HG03139 (cell line): ENCODE data around the gene TPPP.
"Not testable (repeated sequence)": the region's sequence is repeated elsewhere in the genome, so short reads cannot be mapped to it uniquely, and the experiment has no call there.

Source experiments
- ATAC-seq: cut with Tn5 transposase; IDR thresholded peaks from one replicate; pipeline ENCODE4 v1.9.1; 2021; ENCODE audit not compliant: unreplicated experiment

TPPP gene

GRCh38 chr5:695475-695874 is 2.3 kb upstream of the TPPP start:
- not testable (repeated sequence) for ATAC-seq

DNA sequence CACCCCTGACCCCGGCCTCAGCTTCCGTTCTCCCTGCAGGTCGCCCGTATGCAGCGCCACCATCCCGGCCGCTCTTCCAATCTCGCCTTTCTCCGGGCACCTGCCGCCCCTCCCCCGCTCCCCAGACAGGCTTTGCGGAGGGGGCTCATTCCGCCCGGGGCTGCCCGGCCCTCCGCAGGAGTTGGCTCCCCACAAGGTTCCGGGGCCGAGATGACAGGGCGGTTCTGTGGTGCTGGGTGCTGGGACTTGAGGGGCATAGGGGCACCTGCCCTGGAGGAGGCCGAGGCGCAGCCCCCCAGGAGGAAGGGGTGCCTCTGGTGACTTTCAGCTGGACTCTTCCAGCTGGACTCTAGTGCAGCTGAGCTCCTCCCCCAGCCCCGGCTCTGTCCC is 885 bp upstream of the TPPP start:
- ATAC-seq = peak; percentile 21

DNA sequence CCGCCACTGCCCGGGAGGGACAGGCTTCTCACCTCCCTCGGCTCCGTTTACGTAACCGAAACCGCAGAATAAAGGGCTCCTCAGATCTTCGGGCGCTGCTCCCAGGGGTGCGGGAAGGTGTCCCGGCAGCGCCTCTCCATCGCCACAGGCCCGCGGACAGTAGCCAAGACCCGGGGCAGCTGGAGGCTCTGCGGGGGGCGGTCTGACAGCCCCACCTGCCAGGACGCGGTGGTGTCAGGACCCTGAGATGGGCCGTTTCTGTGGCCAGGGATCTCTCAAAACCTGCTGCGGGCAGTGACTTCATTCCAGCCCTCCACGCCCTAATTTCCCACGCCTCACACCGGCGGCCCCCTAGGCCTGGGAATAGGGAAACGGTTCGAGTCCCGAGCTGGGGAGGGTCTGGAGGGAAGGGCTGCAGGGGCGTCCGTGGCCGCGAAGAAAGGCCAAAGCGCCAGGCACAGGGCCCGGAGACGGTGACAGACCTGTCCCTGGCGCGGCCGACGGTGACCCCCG is 567 bp downstream of the TPPP start:
- ATAC-seq = not testable (repeated sequence)

GRCh38 chr5:691817-692528 is 1.2 kb downstream of the TPPP start:
- ATAC-seq = no peak

DNA sequence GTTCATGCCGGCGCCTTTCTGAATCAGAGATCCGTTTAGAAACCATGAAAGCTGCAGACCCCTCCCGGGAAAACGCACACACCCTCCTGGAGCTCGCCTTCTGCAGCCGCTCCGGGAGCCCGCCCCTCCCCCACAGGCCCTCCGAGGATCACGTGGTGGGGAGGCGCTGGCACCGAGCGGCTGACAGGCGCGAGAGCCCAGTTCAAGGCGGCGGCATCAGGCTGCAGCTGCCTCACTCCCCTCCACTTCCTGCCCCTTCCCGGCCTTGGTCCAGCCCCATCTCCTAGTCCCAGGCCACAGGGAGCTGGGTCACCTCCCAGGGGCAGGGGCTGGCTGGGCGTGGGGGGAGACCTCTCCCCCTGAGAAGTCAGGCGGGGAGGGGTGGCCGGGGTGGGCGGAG is 2.1 kb downstream of the TPPP start:
- not testable (repeated sequence) for ATAC-seq

DNA sequence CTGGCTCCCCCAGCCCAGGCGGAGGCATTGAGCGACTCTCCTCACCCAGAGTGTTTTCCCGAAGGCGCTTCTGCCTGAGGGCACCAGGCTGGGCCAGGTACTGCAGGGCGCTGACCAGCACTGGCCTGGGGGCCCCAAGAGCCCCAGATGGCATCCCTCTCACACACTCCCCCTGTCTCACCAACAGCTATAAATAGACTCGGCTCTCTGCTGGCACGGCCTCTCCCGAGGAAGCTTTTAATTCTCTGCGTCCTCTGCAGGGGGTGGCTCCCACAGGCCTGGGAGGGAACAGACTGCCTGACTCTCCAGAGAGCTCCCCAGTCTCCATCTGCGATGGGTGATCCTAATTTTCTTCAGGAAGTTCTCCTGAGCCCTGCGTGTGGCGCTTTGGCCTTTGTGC is 2.9 kb downstream of the TPPP start:
- ATAC-seq = not testable (repeated sequence)

DNA sequence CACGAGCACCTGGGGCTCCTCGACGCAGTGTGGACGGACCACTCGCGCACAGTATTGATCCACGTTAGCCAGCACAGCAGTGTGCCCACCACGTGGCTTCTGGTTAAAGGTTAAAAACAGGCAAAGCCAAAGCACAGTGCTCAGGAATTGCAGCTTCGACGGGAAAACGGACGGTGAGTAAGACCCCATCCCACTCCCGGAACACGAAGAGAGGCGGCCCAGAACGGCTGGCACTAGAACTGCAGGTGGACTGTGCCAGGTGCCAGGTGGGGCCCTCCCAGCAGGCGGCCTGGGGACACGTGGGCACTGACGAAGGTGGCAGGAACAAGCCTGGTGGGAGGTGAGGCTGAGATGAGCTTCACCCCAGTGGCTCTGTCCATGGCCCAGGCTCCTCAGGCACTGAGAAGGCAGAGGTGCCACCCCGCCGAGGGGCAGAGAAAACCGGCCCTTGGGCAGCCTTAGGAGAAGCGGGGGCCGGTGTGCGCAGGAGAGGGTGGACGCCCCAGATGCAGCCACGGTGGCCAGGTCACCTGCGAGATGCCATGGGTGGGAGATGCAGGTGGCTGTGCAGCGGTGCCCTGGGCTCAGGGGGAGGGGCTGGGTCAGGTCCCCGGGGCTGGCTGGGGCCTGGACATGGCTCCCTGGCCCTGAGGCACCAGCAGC is 4.7 kb downstream of the TPPP start:
- ATAC-seq = not testable (repeated sequence)

DNA sequence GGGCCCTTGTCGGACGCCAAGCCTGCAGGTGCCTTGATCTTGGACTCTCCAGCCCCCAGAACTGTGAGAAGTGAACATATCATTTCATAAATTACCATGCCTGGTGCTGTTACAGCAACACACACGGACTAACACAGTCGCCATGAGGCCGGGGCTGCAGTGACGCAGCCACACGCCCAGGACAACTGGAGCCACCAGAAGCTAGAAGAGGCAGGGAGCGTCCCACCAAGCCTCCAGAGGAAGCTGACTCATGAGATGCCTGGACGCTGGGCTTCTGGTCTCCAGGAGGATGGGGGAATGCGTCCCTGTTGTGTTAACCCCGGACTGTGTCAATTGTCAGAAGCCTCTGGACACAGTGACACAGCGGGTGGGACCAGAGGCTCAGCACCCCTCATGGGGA is 6.2 kb downstream of the TPPP start:
- ATAC-seq = not testable (repeated sequence)

DNA sequence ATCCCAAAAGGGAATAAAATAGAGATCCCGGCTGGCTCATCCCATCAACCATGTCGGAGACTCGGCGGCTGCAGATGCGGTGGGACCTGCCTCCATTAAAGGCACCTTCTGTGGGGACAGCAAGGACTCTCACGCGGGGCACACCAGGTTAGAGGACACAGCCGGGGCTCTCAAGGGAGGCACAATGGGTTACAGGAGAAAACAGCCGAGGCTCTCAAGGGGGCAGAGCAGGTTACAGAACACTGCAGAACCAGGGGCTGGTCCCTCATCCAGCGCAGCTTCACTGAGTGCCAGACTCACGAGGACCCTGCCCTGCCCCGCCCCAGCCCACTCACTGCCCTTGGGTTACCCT is 7.0 kb downstream of the TPPP start:
- ATAC-seq = not testable (repeated sequence)

DNA sequence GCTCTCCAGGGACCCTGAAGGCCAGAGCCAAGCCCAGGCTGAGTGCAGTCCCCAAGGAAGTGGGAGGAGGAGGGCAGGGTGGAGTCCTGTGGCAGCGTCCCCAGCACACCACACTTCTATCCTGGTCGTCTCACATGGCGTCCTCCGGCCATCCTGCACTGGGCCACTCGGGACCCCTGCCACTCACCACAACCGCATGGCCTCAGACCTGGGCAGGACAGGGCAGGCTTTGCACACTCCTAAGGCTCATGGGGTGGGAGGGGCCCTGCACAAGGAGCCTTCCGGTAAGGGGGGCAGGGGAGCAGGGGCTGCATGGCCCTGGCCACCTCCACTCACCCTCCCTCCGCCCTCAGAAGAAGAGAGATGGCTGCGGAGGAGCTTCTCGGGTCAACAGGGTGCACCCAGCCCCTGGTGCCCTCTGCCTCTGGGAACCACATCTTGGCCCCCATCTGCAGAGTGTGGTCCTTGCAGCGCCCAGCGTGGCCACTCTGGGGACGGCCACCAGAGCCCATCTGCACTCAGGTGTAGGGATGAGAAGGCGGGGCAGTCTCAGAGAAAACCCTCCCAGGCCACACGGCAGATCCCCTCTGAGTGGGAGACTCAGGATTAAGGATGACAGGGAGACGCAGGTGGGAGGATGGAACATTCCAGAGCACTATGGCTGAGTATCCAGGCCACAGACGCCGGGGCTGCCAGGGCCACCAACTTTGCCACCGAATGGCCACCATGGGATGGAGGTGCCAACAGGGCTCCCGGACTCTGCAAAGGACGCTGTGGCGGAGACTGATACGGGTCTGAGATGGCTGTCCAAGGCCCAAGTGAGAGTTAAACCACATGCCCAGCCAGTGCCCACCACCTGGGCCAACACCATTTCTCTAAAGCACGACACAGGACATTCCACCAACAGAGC is 7.6 kb downstream of the TPPP start:
- ATAC-seq = no peak

DNA sequence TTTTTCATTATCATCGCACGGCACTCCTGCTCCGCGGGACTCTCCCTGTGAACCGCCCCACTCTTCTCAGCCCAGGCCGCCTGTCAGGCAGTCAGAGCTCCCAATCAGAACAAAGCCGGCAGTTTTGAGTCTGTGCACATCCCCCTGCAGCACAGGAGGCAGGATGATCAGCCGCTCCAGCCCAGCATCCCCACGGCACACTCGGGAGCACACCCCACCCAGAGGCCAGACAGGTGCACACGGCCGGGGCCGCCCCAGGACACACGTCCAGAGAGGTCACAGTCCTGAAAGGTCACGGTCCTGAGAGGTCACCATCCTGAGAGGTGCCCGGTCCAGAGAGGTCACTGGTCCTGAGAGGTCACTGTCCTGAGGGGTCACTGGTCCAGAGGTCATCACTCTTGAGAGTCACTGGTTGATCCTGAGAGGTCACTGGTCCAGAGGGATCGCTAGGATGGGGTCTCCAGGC is 8.4 kb downstream of the TPPP start:
- no peak for ATAC-seq

GRCh38 chr5:683551-684481 is 9.3 kb downstream of the TPPP start:
- no peak for ATAC-seq

DNA sequence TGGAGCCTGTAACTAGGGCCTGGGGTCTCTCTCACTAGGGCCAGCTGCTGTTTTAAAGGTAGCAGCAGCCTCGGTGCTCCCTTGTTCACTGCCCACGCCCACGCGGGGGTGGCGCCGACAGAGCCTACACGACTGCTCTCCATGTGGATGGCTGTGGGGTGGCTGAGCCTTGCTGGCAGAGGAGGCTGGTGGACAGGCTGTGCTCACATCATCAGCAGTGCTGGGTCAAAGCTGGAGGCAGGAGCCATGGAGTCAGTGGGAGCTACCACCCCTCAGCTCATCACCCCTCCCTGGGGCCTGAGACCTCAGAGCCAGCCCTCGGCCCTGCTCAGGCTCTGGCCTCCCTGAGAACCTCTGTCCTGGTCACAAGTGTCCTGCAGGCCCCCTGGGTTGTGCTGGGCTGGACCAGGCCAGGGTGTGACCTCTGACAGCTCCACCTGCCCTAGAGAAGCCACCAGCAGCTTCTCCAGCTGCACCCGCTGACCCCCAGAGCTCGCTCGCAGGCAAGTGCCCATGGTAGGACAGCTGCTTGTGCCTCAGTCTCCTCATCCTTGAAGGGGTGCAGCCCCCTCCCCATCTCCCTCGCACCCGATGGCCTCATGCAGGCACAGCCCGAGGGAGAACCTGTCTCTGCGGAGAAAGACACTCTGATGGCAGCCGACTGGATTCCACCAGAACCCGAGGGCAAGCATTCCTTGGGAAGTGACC is 10.3 kb downstream of the TPPP start:
- ATAC-seq = not testable (repeated sequence)

GRCh38 chr5:682216-682615 is 10.9 kb downstream of the TPPP start:
- not testable (repeated sequence) for ATAC-seq

- not testable (repeated sequence) for ATAC-seq
Measured at GRCh38 chr5:681317-682191, 11.6 kb downstream of the TPPP start.

- not testable (repeated sequence) for ATAC-seq
Measured at GRCh38 chr5:680836-681235, 12.3 kb downstream of the TPPP start.

- ATAC-seq = not testable (repeated sequence)
Measured at GRCh38 chr5:680118-680795, 12.9 kb downstream of the TPPP start.
